Upper lobe of right lung (tissue), 1 donor: ENCODE measurements around the gene DNAJC11. TPM values are rescaled to one million over a fixed set of nuclear protein-coding genes. Genes with fewer than 3 reads are reported as not detected.
A peak's percentile ranks its signal among the peaks of the same experiment; 100 is the strongest.
"Not testable (repeated sequence)": the region's sequence is repeated elsewhere in the genome, so short reads cannot be mapped to it uniquely, and the experiment has no call there.

Experiments used
- ATAC-seq: fragments of 200-7000 bp; cut with Tn5 transposase; one replicate; pipeline ENCODE4 v1.9.1; 2020; ENCODE audit warnings: mild to moderate bottlenecking, moderate library complexity
- DNase-seq: peaks from one replicate; pipeline ENCODE4 v3.0.0-alpha.2; 2020
- H3K27ac ChIP-seq: fragments of 200-600 bp; one replicate; pipeline ENCODE4 v1.8.0; 2022
- H3K27me3 ChIP-seq: fragments of 200-600 bp; one replicate; pipeline ENCODE4 v1.8.0; 2022; ENCODE audit warnings: mild to moderate bottlenecking
- H3K36me3 ChIP-seq: fragments of 200-600 bp; one replicate; pipeline ENCODE4 v1.8.0; 2022
- H3K4me1 ChIP-seq: fragments of 200-600 bp; one replicate; pipeline ENCODE4 v1.8.0; 2022
- H3K4me3 ChIP-seq: fragments of 200-600 bp; one replicate; pipeline ENCODE4 v1.8.0; 2022; ENCODE audit warnings: mild to moderate bottlenecking
- H3K9me3 ChIP-seq: fragments of 200-600 bp; one replicate; pipeline ENCODE4 v1.8.0; 2022
- CTCF ChIP-seq: fragments of 200-600 bp; IDR thresholded peaks from one replicate; pipeline ENCODE4 v1.8.0; 2022; ENCODE audit warnings: antibody characterized with exemption
- intact Hi-C: fragments of 100-400 bp; cut with DNase I; formaldehyde crosslinking; loops from one replicate; pipeline ENCODE4 v1.11.0; 2022
- total RNA-seq: library from RNA; stranded (reverse); fragmentation: NEBNext Ultra II Directional; extraction: Animal tissue kit (Norgen Biotek cat#: 25700); gene quantifications from one replicate; pipeline ENCODE4 v1.2.1, GENCODE V29; 2021
- donor health status: DM: no; HTN: yes; CAD: no; lungs with severe emphysema.

The DNAJC11 gene
- total RNA-seq, 1 donor from 2014 or later: 37.6 TPM

- DNase-seq: peak; percentile 71
- peak; percentile 92 for ATAC-seq
- TF ChIP-seq CTCF: no peak
- intact Hi-C loops: no loop called here
- Histone ChIP-seq H3K36me3 (no peaks in the 10 kb centered on the region), H3K27ac (peak overlapping the region; percentile 79), H3K4me3 (peak overlapping the region; percentile 28), H3K4me1 (peaks cover 11% of the 10 kb centered on the region), H3K9me3 (no peaks in the 10 kb centered on the region), H3K27me3 (no peaks in the 10 kb centered on the region)
Observed at GRCh38 chr1:6743189-6744101, 41.8 kb upstream of the DNAJC11 start.

DNA sequence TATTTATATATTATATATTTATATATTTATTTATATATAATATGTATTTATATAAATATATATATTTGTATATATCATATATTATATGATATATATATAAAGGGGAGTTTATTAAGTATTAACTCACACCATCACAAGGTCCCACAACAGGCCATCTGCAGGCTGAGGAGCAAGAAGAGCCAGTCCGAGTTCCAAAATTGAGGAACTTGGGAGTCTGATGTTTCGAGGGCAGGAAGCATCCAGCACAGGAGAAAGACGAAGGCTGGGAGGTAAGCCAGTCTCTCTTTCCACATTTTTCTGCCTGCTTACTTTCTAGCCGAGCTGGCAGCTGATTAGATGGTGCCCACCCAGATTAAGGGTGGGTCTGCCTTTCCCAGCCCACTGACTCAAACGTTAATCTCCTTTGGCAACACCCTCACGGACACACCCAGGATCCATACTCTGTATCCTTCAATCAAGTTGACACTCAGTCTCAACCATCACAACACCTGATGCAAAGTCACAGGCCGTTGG, 41.1 kb upstream of the DNAJC11 start:
- H3K36me3 ChIP-seq, intact Hi-C loops, H3K27me3 ChIP-seq, DNase-seq, H3K4me3 ChIP-seq, H3K27ac ChIP-seq, H3K9me3 ChIP-seq, ATAC-seq: not testable (repeated sequence)
- peaks cover 11% of the 10 kb centered on the region for H3K4me1 ChIP-seq

DNA sequence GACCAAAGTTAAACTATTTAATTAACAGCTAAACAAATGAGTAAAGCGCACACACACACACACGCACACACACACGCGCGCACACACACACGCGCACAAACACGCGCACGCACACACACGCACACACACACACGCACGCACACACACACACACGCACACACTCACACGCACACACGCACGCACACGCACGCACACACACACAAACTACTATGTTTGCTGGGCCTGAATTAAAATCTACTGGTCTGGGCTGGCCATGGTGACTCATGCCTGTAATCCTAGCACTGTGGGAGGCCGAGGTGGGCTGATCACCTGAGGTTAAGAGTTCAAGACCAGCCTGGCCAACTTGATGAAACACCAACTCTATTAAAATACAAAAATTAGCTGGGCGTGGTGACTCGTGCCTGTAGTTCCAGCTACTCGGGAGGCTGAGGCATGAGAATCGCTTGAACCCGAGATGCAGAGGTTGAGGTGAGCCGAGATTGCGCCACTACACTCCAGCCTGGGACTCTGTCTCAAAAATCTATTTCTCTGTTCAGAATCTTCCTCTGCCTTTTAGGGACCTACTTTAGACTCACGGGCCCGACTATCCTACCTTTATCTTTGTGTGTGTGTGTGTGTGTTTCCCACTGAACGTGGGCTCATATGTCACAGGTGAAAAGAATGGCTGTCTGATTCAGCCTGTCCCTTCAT, 37.5 kb upstream of the DNAJC11 start:
- ATAC-seq: no peak
- Histone ChIP-seq H3K4me1 (peaks cover 11% of the 10 kb centered on the region), H3K27ac (no peak overlapping the region), H3K36me3 (no peaks in the 10 kb centered on the region), H3K27me3 (peaks cover 5% of the 10 kb centered on the region), H3K9me3 (no peaks in the 10 kb centered on the region), H3K4me3 (no peak overlapping the region)
- intact Hi-C loops: loop anchor here (10.0 kb wide), 1 partner anchor 156 kb away; no protein-coding TSS in a partner anchor
- DNase-seq: no peak
- TF ChIP-seq CTCF: no peak

DNA sequence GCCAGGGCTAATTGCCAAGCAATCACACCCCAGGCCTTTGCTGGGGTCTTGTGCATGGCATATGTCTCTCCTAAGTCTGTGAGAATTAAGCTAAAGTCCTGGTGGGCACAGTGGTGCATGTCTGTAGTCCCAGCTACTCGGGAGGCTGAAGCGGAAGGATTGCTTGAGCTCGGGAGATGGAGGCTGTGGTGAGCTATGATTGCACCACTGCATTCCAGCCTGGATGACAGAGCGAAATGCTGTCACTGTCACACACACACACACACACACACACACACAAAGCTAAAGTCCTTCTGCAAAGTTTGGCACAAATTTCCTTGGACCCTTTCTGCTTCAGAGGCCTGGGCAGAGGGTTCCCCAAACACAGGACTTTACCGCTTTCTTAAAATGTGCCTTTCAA, 31.3 kb upstream of the DNAJC11 start:
- H3K27ac ChIP-seq: no peak overlapping the region
- H3K36me3 ChIP-seq: no peaks in the 10 kb centered on the region
- TF ChIP-seq CTCF: no peak
- peak; percentile 10 for DNase-seq
- ATAC-seq: no peak
- no peak overlapping the region for H3K4me3 ChIP-seq
- H3K27me3 ChIP-seq: peaks cover 5% of the 10 kb centered on the region
- intact Hi-C loops: loop anchor here (10.0 kb wide), 1 partner anchor 162 kb away; no protein-coding TSS in a partner anchor
- H3K4me1 ChIP-seq: no peaks in the 10 kb centered on the region
- no peaks in the 10 kb centered on the region for H3K9me3 ChIP-seq

DNA sequence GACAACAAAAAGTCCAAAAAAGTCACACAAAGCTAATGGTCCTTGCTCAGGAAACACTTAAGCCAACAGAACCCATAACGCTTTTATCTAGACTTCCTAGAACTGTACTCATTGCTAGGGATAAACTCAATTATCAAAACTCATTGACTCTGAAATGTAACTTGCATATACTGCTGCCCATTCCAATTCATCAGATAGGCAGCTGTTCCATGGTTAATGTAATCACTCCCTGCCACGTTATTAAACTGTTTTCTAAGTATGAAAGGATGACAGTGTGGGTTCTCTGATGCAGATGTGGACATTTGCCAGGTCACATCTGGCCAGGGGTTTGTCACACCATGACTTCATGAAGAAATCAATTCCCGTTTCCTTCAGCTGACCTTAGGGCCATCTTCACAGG, 30.3 kb upstream of the DNAJC11 start:
- H3K4me3 ChIP-seq: no peak overlapping the region
- no peaks in the 10 kb centered on the region for H3K36me3 ChIP-seq
- DNase-seq (no peak), ATAC-seq (no peak)
- TF ChIP-seq CTCF: no peak
- H3K4me1 ChIP-seq: no peaks in the 10 kb centered on the region
- intact Hi-C loops: loop anchor here (10.0 kb wide), 1 partner anchor 163 kb away; no protein-coding TSS in a partner anchor
- H3K9me3 ChIP-seq: no peaks in the 10 kb centered on the region
- peaks cover 5% of the 10 kb centered on the region for H3K27me3 ChIP-seq
- no peak overlapping the region for H3K27ac ChIP-seq

DNA sequence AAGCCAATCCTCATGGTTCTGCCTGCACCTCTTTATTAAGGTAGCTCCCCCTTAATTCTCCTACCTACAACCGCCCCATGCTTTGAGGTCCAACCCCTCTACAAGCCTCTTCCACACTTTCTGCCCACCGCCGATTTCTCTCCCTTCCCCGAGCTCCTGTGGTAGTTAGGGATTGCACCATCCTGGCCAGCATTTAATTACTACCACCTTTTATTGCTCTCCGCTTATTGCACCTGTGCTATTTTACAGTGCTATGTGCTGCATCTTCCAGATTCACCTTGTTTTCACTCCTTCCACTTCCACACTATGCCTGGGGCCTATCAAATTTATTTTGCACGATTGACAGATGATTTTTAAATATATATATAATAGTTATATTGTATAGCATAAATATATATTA, 29.3 kb upstream of the DNAJC11 start:
- Histone ChIP-seq H3K27me3 (no peaks in the 10 kb centered on the region), H3K36me3 (no peaks in the 10 kb centered on the region), H3K27ac (no peak overlapping the region), H3K4me1 (no peaks in the 10 kb centered on the region), H3K4me3 (no peak overlapping the region), H3K9me3 (no peaks in the 10 kb centered on the region)
- TF ChIP-seq CTCF: no peak
- intact Hi-C loops: loop anchor here (10.0 kb wide), 1 partner anchor 164 kb away; no protein-coding TSS in a partner anchor
- ATAC-seq (no peak), DNase-seq (peak; percentile 17)
